Hematopoietic multipotent progenitor cell treated with erythropoietin and hydrocortisone succinate and interleukin-3 and kit ligand, for 4 days (in vitro differentiated cells): ENCODE results near the gene STAM.
A peak's percentile ranks its signal among the peaks of the same experiment; 100 is the strongest.
"Not testable (repeated sequence)": the region's sequence is repeated elsewhere in the genome, so short reads cannot be mapped to it uniquely, and the experiment has no call there.

Experiments
- DNase-seq: peaks from one replicate; pipeline ENCODE4 v3.0.0-alpha.2; 2015

Gene STAM

DNA sequence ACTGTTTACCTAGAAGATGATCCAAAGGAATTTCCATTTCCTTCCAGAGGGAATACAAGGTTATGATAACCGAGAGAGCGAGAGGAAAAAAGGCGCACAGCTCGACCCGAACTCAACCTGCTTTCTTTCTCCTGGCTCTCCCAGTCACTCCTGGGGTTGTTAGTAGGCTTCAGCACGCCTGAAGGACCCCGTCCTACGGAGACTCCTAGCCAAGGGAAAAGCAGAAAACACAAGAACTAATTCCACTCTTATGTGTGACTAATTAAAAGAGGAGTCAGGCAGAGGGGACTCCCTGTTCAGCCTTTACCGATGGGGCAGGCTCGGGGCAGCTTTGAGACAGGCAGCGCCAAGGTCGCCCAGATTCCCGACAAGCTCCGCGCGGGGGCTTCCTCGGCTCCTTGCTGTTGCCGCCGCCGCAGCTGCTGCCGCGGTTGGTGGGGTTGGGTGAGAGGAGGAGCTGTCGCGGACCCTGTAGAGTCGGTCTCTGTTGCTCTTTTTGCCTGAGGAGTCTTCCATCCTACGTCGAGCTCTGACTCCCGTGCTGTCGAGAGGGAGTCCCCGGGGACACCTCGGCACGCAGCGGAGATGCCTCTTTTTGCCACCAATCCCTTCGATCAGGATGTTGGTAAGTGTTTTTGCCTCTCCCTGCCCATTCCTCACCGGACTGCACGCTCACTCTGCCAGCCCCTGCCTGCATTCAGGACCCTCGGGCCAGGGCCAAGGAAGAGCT is at the start of gene STAM:
Gene STAM (plus strand): TSS at position 397 of the 730 bp plus-strand sequence. CDS start 189 bp downstream, at position 586.
- peak; percentile 98 for DNase-seq

DNA sequence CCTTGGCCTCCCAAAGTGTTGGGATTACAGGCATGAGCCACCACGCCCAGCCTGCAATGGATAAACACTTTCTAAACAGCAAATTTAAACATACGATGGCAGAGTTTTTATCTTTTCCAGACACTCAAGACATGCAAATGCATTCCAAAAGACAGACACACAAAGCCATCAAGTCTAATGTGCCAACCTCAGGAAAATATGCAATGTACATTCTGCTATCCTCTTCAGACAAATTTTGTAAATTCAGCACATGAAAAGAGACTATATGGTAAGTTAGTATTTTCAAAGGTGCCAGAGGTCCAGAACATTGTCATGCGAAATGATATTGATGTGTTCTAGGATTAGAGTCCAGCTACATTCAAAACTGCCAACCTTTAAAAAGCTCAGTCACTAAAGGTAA is 46.6 kb upstream of the STAM start:
- no peak for DNase-seq

DNA sequence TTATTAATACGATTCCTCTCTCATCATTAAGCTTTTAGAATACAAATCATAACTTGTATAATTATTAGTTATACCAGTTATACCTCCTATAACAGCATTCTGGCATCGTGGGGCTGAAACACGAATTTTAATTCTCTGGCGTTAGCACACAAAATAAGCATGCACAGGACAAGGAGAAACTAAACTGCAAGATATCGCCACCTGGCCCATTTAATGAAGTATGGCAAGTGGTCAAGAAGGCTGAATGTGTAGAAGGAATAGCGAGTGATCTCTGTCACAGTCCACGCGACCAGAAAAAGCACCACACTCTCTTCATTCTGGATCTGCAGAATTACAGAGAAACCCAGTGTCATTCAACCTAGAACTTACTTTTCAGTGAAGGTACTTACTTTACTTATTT is 44.9 kb upstream of the STAM start:
- peak; percentile 89 for DNase-seq

DNA sequence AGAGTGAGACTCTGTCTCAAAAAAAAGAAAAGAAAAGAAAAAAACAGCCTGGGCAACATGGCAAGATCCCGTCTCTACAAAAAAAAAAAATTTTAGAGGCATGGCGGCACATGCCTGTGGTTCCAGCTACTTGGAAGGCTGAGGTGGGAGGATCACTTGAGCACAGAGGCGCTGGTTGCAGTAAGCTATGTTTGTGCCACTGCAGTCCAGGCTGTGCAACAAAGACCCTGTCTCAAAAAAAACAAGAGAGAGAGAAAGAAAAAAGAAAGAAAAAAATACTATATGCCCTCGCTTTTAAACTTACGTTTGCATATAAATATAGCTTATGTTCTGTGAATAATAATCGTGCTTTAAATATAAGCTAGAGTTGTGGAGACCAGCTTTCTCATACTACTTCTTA is 38.0 kb upstream of the STAM start:
- DNase-seq, result no peak

DNA sequence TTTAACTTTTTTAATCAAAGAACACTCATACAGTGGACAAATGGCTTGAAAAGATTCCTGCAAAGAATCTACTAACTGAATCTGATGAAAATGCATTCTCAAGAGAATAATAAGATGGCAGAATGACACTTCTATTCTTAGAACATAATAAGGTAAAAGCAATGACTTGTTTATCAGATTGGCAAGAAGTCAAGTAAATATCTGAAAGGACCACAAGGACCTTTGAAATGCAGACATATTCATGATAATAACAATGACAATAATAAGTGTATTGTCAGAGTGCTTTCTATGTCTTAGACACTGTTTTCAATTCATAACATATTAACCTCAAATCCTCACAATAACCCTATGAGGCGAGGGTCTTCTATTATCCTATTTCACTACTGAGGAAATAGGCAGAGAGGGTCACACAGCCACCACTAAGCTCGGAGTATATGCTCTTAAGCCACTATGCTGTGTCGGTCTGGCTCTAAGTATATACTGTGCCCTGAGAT is 37.4 kb upstream of the STAM start:
- DNase-seq, result peak; percentile 42

DNA sequence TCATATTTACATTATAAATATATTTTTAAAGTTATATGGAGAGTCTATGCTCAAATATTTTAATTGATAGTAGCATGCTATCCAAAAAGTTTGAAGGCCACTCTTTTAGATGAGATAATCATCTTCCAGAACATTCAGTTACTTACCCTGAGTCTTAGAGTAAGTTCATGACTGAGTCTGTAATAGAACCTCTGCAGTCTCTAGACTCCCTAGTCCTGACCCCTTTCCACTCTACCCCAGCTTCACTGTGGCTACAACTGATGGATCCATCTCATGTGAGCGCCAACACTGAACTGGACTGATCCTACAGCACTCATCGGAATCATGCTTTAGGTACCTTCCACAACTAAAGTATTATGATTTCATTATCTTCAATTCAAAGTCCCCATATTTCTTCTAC is 36.9 kb upstream of the STAM start:
- DNase-seq, result no peak

- DNase-seq, result peak; percentile 89
These were observed 36.2 kb upstream of the STAM start for GRCh38 chr10:17607603-17608332.

DNA sequence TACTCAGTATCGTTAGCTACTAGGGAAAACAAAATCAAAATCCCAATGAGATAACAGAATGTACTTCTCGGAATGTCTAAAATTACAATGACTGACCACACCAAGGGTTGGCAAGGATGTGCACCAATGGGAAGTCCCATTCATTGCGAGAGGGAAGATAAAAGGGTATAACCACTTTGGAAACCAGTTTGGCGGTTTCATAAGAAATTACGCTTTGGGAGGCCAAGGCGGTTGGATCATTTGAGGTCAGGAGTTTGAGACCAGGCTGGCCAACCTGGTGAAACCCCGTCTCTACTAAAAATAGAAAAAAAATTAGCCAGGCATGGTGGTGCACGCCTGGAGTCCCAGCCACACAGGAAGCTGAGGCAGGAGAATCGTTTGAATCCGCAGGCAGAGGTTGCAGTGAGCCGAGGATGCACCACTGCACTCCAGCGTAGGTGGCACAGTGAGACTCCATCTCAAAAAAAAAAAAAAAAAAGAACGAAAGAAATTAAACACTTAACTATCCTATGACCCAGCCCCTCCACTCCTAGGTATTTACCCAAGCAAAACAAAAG is 34.4 kb upstream of the STAM start:
- no peak for DNase-seq

GRCh38 chr10:17616403-17617030 is 27.4 kb upstream of the STAM start:
- DNase-seq, result peak; percentile 81

DNA sequence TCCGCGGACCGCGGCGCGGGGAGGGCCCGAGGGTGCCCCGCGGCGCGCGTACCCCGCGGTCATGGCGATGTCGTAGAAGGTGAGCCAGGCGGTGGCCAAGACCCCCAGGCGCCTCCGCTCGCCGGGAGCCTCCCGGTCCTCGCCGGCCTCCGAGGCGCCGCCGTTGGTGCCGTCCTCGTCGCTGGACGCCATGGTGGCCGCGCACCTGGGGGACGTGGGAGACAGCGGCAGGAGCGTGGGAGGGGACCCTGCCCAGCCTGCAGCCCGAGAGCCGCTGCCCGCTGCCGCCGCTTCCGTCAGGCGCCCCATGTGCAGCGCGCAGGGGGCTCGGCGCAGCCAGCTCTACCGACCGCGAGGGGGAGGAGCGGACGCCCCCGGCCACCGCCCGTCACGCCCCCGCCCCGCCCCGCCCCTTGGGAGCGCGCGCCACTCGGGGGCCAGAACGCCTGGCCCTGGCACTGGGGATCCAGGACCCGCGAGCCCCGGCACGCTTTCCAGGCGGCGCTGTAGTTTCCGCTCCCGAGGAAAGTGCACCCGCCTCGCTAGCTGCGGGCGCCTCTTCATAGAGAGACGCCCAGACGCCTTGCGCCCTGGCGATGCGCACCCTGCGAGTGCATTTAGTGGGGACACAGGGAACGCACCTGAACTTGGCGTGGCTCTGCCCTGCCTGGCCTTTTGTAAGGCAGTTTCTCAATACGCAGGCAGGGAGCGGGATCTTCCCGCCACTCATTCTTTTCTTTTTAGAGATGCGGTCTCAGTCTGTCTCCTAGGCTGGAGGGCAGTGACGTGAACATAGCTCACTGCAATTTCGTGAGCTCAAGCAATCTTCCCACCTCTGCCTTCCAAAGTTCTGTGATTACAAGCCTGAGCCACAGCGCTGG is 26.7 kb upstream of the STAM start, which contains the start of gene HACD1:
Gene HACD1 (minus strand): TSS at position 344 of the 881 bp plus-strand sequence. CDS start 35 bp downstream, at position 309.
- peak; percentile 94 for DNase-seq

DNA sequence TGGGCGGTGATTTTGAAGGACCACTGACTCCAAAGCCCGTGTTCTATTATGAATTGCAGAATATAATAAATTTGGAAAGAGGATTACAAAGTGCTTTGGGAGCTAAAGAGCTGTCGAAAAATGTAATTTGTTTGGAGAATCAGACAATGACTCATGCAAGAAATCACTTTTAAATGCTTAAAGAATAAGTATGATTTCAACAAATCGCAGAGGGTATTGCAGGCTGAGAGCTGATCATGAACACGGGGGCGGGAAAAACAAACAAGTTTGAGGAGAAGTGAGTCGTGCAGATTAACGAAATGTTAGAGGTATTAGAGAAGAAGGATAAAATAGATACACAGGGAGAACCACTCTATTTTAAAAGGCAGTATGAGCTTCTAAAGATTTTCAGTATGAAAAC is 21.9 kb upstream of the STAM start:
- DNase-seq, result no peak

DNA sequence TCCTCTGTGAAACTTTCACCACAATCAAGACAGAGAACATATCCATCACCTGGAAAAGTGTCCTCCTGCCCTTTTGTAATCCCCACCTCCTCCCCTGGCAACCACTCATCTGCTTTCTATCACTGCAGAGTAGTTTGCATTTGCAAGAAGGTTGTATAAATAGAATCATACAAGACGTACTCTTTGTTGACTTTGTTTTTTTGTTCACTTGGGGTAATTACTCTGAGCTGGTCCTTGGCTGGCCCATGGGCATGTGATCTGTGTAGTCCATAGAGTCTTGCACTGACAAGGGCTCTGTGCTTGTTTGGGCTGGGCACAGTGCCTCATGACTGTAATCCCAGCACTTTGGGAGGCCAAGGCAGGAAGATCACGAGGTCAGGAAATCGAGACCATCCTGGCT is 19.0 kb upstream of the STAM start:
- no peak for DNase-seq

- no peak for DNase-seq
These were observed 17.3 kb upstream of the STAM start for GRCh38 chr10:17626656-17627055.

DNA sequence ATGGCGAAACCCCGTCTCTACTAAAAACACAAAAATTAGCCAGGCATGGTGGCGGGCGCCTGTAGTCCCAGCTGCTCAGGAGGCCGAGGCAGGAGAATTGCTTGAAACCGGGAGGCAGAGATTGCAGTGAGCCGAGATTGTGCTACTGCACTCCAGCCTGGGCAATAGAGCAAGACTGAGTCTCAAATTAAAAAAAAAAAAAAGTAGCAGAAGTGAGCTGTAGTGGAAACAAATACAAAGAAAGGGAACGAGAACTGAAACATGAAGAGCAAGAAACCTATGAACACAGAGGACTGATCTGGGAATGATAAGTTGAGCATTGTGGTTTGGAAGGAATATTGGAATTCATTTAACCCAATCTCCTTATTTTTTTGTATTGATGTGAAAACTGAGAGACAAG is 11.4 kb upstream of the STAM start:
- DNase-seq, result not testable (repeated sequence)

GRCh38 chr10:17633353-17633752 is 10.6 kb upstream of the STAM start:
- DNase-seq, result no peak

DNA sequence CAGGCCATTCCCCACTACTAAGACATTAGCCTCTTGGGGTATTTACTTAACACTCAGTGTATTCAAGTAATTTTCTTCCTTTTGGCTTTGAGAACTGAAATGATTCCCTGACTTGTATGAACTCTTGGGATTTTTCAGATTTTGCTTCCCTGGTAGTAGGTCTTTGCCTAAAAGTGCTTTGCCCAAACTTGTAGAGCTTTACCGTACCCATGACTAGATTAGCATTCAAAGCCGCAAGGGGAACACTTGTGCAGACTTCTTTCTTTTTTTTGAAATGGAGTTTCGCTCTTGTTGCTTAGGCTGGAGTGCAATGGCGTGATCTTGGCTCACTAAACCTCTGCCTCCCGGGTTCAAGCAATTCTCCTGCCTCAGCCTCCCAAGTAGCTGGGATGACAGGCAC is 6.1 kb upstream of the STAM start:
- DNase-seq, result no peak

GRCh38 chr10:17640331-17640816 is 3.6 kb upstream of the STAM start:
- DNase-seq, result no peak

DNA sequence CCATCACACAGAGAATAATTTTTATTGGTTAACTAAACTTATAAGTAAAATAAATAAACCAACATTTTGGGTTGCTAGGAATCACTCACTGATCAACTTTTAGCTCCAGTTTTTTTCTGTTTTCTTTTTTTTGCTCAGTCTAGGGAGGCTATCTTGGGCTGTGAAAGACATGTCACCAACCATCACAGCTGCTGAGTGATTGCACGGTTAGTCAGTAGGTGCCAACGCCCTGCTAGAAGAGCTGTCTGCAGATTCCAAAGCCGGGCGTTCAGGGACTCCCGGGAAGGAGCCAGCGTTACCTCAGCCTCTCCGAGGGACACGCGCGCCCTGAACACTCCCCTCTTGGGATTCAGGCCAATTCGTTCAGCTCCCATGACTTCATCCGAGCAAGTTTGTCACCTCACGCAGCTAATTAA is 604 bp upstream of the STAM start:
- no peak for DNase-seq

DNA sequence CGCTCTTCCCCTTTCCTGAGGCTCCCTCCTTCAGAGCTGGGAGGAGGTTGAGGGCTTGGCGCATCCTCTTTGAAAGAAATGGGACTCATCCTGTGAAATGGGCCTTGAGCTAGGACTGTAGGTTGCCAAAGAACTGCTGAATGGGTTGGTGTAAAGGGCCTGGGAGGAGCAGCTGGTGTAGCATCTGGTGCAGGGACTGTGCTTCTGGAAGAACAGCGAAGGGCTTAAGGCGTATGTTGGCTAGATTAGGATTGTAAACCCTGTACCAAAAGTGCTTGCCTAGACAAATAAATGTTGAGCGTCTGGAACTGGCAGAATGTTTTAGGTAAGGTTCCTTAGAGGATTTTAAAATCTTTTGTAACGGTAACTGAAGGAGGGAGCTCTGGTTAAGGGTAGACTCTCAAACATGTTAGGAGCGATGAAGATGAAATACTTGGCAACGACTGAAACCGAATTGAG is 563 bp downstream of the STAM start:
- DNase-seq, result peak; percentile 57

- DNase-seq, result no peak
These were observed 1.8 kb downstream of the STAM start for GRCh38 chr10:17645621-17646345.

- DNase-seq, result peak; percentile 73
These were observed 3.4 kb downstream of the STAM start for GRCh38 chr10:17647326-17647725.
